Esophagus squamous epithelium (tissue), 4 donors: ENCODE measurements around the gene SQOR.

Experiments used
- CTCF ChIP-seq, 6 experiments: fragments of 450-650 bp in 4 of 6; fragments of 200-600 bp in 2 of 6; sonication (generic) in 2 of 6; IDR thresholded peaks; one replicate each; pipeline ENCODE4 v1.5.1; 2016 to 2019; ENCODE audit warnings: antibody characterized with exemption in 6 of 6, mild to moderate bottlenecking in 4 of 6, moderate library complexity in 4 of 6
- POLR2A ChIP-seq, 4 donors: fragments of 450-650 bp; IDR thresholded peaks; one replicate each; pipeline ENCODE4 v1.6.1; 2017; ENCODE audit warnings: antibody characterized with exemption in 4 of 4, mild to moderate bottlenecking in 4 of 4, moderate library complexity in 3 of 4

DNA sequence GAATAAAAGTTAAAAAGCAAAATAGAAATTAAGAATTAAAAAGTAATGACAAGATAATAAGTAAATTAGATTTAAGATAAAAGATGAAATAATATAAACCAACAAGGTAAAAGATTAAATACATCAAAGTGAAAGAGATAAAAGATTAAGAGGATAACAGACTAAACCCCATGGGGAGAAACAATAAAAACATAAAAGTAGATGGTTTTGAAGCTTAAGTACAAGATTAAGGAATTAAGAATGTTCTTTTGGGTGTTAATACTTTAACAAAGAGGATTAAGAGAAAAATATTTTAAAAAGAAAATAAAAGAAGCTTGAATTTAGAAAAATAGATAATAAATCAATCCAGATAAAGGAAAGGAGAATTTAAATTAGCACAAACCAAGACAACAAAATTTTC is 85.4 kb downstream of the SQOR start:
- TF ChIP-seq POLR2A (IDR thresholded peaks at IDR 0.05): no peak
- no peak for TF ChIP-seq CTCF (IDR thresholded peaks at IDR 0.05)
